ENCODE results near the gene C6orf89.

Gene C6orf89

GRCh38 chr6:36867471-36868224 lies 18.1 kb upstream of the C6orf89 start:
- Histone ChIP-seq H3K27me3 (ENCODE audit: control insufficient read depth in 1 of 2, insufficient read depth in 2 of 2, low read length in 2 of 2) (no peaks in the 10 kb centered on the region), H3K4me1 (ENCODE audit: control insufficient read depth, insufficient read depth, low read length) (no peaks in the 10 kb centered on the region), H3K4me3 (ENCODE audit: low read length in 2 of 2) (no peak overlapping the region), H3K27ac (ENCODE audit: low read length) (no peak overlapping the region), H3K36me3 (ENCODE audit: control insufficient read depth in 2 of 2, insufficient read depth in 2 of 2, low read length in 2 of 2) (peaks cover 0 to 27% of the 10 kb centered on the region in 2 donors), H3K9me3 (ENCODE audit: control insufficient read depth in 2 of 2, low read length in 2 of 2) (no peaks in the 10 kb centered on the region), H3K9ac (ENCODE audit: low read length in 2 of 2) (no peak overlapping the region)

GRCh38 chr6:36871686-36872085 lies 14.1 kb upstream of the C6orf89 start:
- Histone ChIP-seq H3K27me3 (ENCODE audit: control insufficient read depth in 1 of 2, insufficient read depth in 2 of 2, low read length in 2 of 2) (no peaks in the 10 kb centered on the region), H3K4me1 (ENCODE audit: control insufficient read depth, insufficient read depth, low read length) (peaks cover 7% of the 10 kb centered on the region), H3K9ac (ENCODE audit: low read length in 2 of 2) (no peak overlapping the region), H3K4me3 (ENCODE audit: low read length in 2 of 2) (no peak overlapping the region), H3K36me3 (ENCODE audit: control insufficient read depth in 2 of 2, insufficient read depth in 2 of 2, low read length in 2 of 2) (peaks cover 0 to 4% of the 10 kb centered on the region in 2 donors), H3K27ac (ENCODE audit: low read length) (no peak overlapping the region), H3K9me3 (ENCODE audit: control insufficient read depth in 2 of 2, low read length in 2 of 2) (no peaks in the 10 kb centered on the region)

GRCh38 chr6:36873115-36873514 lies 12.6 kb upstream of the C6orf89 start:
- H3K9ac ChIP-seq (ENCODE audit: low read length in 2 of 2): no peak overlapping the region
- no peak overlapping the region for H3K4me3 ChIP-seq (ENCODE audit: low read length in 2 of 2)
- peaks cover 7% of the 10 kb centered on the region for H3K4me1 ChIP-seq (ENCODE audit: control insufficient read depth, insufficient read depth, low read length)
- H3K27me3 ChIP-seq (ENCODE audit: control insufficient read depth in 1 of 2, insufficient read depth in 2 of 2, low read length in 2 of 2): no peaks in the 10 kb centered on the region
- no peaks in the 10 kb centered on the region for H3K9me3 ChIP-seq (ENCODE audit: control insufficient read depth in 2 of 2, low read length in 2 of 2)
- peaks cover 0 to 4% of the 10 kb centered on the region in 2 donors for H3K36me3 ChIP-seq (ENCODE audit: control insufficient read depth in 2 of 2, insufficient read depth in 2 of 2, low read length in 2 of 2)
- H3K27ac ChIP-seq (ENCODE audit: low read length): no peak overlapping the region

- Histone ChIP-seq H3K27ac (ENCODE audit: low read length) (peak overlapping the region; percentile 91), H3K4me1 (ENCODE audit: control insufficient read depth, insufficient read depth, low read length) (peaks cover 7% of the 10 kb centered on the region), H3K36me3 (ENCODE audit: control insufficient read depth in 2 of 2, insufficient read depth in 2 of 2, low read length in 2 of 2) (peaks cover 0 to 4% of the 10 kb centered on the region in 2 donors), H3K27me3 (ENCODE audit: control insufficient read depth in 1 of 2, insufficient read depth in 2 of 2, low read length in 2 of 2) (no peaks in the 10 kb centered on the region), H3K4me3 (ENCODE audit: low read length in 2 of 2) (peak overlapping the region; percentile 95 to 99), H3K9me3 (ENCODE audit: control insufficient read depth in 2 of 2, low read length in 2 of 2) (no peaks in the 10 kb centered on the region), H3K9ac (ENCODE audit: low read length in 2 of 2) (peak overlapping the region; percentile 85 to 98)
These were observed 11.9 kb upstream of the C6orf89 start for GRCh38 chr6:36873612-36874442.

- peak within 1 kb of the TSS; percentile 95 to 99 for H3K4me3 ChIP-seq (ENCODE audit: low read length in 2 of 2)
- H3K4me1 ChIP-seq (ENCODE audit: control insufficient read depth, insufficient read depth, low read length): peaks cover 7% of the 10 kb centered on the region
- no peaks in the 10 kb centered on the region for H3K9me3 ChIP-seq (ENCODE audit: control insufficient read depth in 2 of 2, low read length in 2 of 2)
- H3K27ac ChIP-seq (ENCODE audit: low read length): peak within 1 kb of the TSS; percentile 91
- no peaks in the 10 kb centered on the region for H3K36me3 ChIP-seq (ENCODE audit: control insufficient read depth in 2 of 2, insufficient read depth in 2 of 2, low read length in 2 of 2)
- no peaks in the 10 kb centered on the region for H3K27me3 ChIP-seq (ENCODE audit: control insufficient read depth in 1 of 2, insufficient read depth in 2 of 2, low read length in 2 of 2)
- H3K9ac ChIP-seq (ENCODE audit: low read length in 2 of 2): peak within 1 kb of the TSS; percentile 85 to 98
These were observed 11.1 kb upstream of the C6orf89 start, which contains the start of gene PPIL1 for GRCh38 chr6:36874443-36875249. Gene PPIL1, minus strand, starts transcription at chr6:36874803. Its CDS starts 31 bp downstream, at chr6:36874772.

- no peaks in the 10 kb centered on the region for H3K27me3 ChIP-seq (ENCODE audit: control insufficient read depth in 1 of 2, insufficient read depth in 2 of 2, low read length in 2 of 2)
- peak overlapping the region; percentile 95 to 99 for H3K4me3 ChIP-seq (ENCODE audit: low read length in 2 of 2)
- H3K4me1 ChIP-seq (ENCODE audit: control insufficient read depth, insufficient read depth, low read length): peaks cover 7% of the 10 kb centered on the region
- H3K9ac ChIP-seq (ENCODE audit: low read length in 2 of 2): peak overlapping the region; percentile 85 to 98
- H3K9me3 ChIP-seq (ENCODE audit: control insufficient read depth in 2 of 2, low read length in 2 of 2): no peaks in the 10 kb centered on the region
- H3K27ac ChIP-seq (ENCODE audit: low read length): peak overlapping the region; percentile 91
- no peaks in the 10 kb centered on the region for H3K36me3 ChIP-seq (ENCODE audit: control insufficient read depth in 2 of 2, insufficient read depth in 2 of 2, low read length in 2 of 2)
These were observed 10.5 kb upstream of the C6orf89 start for GRCh38 chr6:36875250-36875633.

GRCh38 chr6:36884610-36885009 lies 1.1 kb upstream of the C6orf89 start:
- Histone ChIP-seq H3K9ac (ENCODE audit: low read length in 2 of 2) (no peak overlapping the region), H3K4me1 (ENCODE audit: control insufficient read depth, insufficient read depth, low read length) (peaks cover 7% of the 10 kb centered on the region), H3K27ac (ENCODE audit: low read length) (peak overlapping the region; percentile 94), H3K9me3 (ENCODE audit: control insufficient read depth in 2 of 2, low read length in 2 of 2) (no peaks in the 10 kb centered on the region), H3K4me3 (ENCODE audit: low read length in 2 of 2) (no peak overlapping the region), H3K27me3 (ENCODE audit: control insufficient read depth in 1 of 2, insufficient read depth in 2 of 2, low read length in 2 of 2) (no peaks in the 10 kb centered on the region), H3K36me3 (ENCODE audit: control insufficient read depth in 2 of 2, insufficient read depth in 2 of 2, low read length in 2 of 2) (no peaks in the 10 kb centered on the region)

- Histone ChIP-seq H3K27me3 (ENCODE audit: control insufficient read depth in 1 of 2, insufficient read depth in 2 of 2, low read length in 2 of 2) (no peaks in the 10 kb centered on the region), H3K4me3 (ENCODE audit: low read length in 2 of 2) (peak overlapping the region in 1 of 2 donors; percentile 94), H3K4me1 (ENCODE audit: control insufficient read depth, insufficient read depth, low read length) (peaks cover 7% of the 10 kb centered on the region), H3K9ac (ENCODE audit: low read length in 2 of 2) (peak overlapping the region in 1 of 2 donors; percentile 93), H3K9me3 (ENCODE audit: control insufficient read depth in 2 of 2, low read length in 2 of 2) (no peaks in the 10 kb centered on the region), H3K27ac (ENCODE audit: low read length) (no peak overlapping the region), H3K36me3 (ENCODE audit: control insufficient read depth in 2 of 2, insufficient read depth in 2 of 2, low read length in 2 of 2) (no peaks in the 10 kb centered on the region)
These were observed 1.3 kb downstream of the C6orf89 start for GRCh38 chr6:36886950-36887618.

- Histone ChIP-seq H3K36me3 (ENCODE audit: control insufficient read depth in 2 of 2, insufficient read depth in 2 of 2, low read length in 2 of 2) (peaks cover 3 to 5% of the 10 kb centered on the region in 2 donors), H3K27me3 (ENCODE audit: control insufficient read depth in 1 of 2, insufficient read depth in 2 of 2, low read length in 2 of 2) (no peaks in the 10 kb centered on the region), H3K9me3 (ENCODE audit: control insufficient read depth in 2 of 2, low read length in 2 of 2) (no peaks in the 10 kb centered on the region), H3K4me1 (ENCODE audit: control insufficient read depth, insufficient read depth, low read length) (peaks cover 7% of the 10 kb centered on the region), H3K4me3 (ENCODE audit: low read length in 2 of 2) (no peak overlapping the region), H3K9ac (ENCODE audit: low read length in 2 of 2) (no peak overlapping the region), H3K27ac (ENCODE audit: low read length) (no peak overlapping the region)
These were observed 2.4 kb downstream of the C6orf89 start for GRCh38 chr6:36888115-36888643.

Data from stomach smooth muscle (tissue), 2 donors.